ENCODE measurements around the gene COA7.

DNA sequence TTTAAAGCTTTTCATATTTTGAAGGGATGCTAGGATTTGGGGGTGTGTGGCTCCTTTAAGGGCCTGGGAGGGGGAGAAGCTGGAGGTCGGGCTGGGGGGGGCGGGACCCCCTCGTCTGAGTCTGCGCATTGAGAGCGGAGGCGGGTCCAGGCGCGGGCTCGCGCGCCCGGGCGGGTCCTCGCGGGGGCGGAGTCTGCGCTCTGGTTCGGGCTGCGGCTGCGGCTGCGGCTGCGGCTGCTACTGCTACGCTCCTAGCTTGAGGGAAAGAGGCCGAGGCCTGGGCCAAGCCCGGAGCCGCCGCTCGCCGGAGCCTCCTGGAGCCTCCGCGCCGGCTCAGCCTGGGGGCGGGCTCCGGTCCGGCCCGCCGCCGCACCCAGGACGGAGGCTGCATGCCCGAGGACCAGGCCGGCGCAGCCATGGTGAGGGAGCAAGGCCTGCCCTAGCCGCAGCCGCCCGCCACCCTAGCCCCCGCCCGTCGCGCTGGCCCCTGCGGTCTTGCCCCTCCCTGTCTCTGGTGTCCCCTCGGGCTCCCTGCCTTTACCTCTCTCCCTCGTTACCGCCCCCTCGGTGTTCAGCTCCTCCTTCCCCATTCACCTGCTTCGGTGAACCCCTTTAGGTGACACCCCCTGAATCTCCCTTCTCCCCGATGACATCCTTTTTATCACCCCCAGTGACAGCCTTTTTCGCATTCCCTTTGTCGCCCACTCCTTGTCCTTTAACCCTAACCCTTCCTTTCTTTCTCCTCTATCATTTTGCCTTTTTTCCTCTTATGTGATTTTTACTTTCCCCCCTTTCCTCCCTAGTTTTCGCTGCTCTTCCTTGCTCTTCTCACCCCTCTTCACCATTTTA lies 28.3 kb upstream of the COA7 start, which contains the start of gene ZYG11B:
- TF ChIP-seq POLR2A (IDR thresholded peaks at IDR 0.05), result peak in 1 of 2 donors; percentile 32
- TF ChIP-seq, protein P1, sequence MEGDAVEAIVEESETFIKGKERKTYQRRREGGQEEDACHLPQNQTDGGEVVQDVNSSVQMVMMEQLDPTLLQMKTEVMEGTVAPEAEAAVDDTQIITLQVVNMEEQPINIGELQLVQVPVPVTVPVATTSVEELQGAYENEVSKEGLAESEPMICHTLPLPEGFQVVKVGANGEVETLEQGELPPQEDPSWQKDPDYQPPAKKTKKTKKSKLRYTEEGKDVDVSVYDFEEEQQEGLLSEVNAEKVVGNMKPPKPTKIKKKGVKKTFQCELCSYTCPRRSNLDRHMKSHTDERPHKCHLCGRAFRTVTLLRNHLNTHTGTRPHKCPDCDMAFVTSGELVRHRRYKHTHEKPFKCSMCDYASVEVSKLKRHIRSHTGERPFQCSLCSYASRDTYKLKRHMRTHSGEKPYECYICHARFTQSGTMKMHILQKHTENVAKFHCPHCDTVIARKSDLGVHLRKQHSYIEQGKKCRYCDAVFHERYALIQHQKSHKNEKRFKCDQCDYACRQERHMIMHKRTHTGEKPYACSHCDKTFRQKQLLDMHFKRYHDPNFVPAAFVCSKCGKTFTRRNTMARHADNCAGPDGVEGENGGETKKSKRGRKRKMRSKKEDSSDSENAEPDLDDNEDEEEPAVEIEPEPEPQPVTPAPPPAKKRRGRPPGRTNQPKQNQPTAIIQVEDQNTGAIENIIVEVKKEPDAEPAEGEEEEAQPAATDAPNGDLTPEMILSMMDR (IDR thresholded peaks at IDR 0.05), result no peak
